Activated CD8-positive, alpha-beta memory T cell treated with anti-CD3 and anti-CD28 coated beads for 48 hours (primary cell): ENCODE data around the gene MICALL2.

ENCODE experiments used
- DNase-seq, 3 experiments: peaks; one replicate each; pipeline ENCODE4 v3.0.0-alpha.2; 2020; ENCODE audit warnings: low read depth in 2 of 3, low spot score in 2 of 3

The MICALL2 gene

GRCh38 chr7:1470901-1471300, 11.6 kb upstream of the MICALL2 start:
- DNase-seq: no peak

GRCh38 chr7:1468643-1469298, 9.5 kb upstream of the MICALL2 start:
- no peak for DNase-seq

GRCh38 chr7:1468203-1468602, 8.9 kb upstream of the MICALL2 start:
- no peak for DNase-seq

GRCh38 chr7:1466524-1467271, 7.4 kb upstream of the MICALL2 start:
- DNase-seq: no peak

DNA sequence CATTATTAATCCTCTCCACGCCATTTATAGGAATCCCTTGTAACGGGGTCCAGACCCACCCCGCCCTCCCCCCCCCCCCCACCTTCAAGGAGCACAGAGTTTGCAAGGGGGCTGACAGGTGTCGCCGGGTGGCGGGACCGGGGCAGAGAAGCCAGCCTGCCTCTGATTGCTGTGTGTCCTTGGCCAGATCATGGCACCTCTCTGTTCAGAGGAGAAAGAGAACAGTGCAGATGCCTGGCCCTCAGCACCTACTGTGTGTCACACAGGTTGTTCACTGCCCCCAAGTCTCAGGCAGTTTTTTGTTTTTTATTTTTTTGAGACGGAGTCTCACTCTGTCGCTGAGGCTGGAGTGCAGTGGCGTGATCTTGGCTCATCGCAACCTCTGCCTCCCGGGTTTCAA, 5.4 kb upstream of the MICALL2 start:
- DNase-seq: no peak

GRCh38 chr7:1463676-1464223, 4.5 kb upstream of the MICALL2 start:
- no peak for DNase-seq

DNA sequence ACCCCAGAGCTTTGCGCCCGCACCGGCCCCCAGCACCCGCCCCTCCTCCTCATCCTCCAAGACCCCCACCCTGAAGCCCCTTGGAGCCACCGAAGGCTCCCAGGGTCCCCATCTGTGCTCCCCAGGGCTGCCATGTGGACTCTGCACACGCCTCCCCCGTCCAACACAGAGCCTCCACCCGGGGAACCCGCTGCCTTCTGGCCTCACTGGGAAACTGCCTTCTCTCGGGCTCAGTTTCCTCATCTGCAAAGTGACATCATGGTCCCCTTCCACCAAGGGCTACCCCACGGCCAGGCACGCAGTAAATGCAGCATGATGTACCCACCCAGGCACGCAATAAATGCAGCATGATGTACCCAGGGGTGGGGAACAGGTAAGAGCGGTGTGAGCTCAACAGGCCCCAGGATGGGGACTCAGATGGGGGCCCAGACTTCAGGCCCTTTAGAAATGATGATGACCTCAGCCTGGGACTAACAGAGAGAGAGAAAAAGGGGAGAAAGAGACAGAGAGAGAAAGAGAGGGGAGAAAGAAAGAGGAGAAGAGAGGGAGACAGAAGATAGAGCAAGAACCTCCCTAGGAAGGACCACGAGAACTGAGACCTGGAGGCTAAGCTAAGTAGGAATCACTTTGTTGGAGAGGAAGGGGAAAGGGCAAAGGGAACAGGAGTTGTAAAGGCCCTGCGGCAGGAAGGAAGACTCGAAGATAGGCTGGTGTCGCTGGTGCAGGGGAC, 2.5 kb upstream of the MICALL2 start:
- DNase-seq: no peak

DNA sequence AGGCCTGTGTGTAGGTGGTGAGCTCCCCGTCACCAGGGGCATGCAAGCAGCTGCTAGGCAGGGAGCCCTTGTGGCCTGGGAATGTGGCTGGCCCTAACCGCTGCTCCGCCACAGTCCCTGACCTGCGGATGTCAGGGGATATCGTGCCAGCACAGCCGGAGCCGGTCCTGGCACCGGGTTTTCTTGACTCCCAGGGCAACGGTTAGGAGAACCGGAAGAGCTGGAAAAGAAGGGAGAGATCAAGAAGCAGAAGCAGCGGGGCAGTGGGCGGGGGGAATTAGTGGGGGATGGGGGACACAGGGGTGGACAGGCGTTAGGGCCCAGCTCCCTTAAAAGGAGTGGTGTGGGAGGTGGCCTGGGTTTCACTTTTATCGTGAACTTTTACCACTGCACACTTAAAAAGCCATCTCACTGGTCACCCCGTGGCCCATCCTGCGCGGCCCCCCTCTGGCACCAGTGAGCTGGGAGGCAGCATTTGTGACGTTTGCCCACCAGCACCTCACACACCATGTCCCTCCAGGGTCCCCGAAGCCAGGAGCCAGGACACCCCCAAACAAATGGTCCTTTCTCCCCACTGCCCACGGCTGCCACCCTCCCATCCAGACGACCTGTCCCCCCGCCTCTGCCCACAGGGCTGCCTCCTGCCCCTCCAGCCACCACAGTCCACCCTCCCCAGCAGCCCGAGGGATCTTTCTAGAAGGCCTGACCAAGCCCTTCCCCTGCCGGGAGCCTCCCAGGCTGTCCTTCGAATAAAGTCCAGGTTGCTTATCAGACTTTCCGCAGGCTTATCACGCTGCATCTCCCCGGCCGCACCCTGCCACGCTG, 1.8 kb upstream of the MICALL2 start:
- DNase-seq: no peak

DNA sequence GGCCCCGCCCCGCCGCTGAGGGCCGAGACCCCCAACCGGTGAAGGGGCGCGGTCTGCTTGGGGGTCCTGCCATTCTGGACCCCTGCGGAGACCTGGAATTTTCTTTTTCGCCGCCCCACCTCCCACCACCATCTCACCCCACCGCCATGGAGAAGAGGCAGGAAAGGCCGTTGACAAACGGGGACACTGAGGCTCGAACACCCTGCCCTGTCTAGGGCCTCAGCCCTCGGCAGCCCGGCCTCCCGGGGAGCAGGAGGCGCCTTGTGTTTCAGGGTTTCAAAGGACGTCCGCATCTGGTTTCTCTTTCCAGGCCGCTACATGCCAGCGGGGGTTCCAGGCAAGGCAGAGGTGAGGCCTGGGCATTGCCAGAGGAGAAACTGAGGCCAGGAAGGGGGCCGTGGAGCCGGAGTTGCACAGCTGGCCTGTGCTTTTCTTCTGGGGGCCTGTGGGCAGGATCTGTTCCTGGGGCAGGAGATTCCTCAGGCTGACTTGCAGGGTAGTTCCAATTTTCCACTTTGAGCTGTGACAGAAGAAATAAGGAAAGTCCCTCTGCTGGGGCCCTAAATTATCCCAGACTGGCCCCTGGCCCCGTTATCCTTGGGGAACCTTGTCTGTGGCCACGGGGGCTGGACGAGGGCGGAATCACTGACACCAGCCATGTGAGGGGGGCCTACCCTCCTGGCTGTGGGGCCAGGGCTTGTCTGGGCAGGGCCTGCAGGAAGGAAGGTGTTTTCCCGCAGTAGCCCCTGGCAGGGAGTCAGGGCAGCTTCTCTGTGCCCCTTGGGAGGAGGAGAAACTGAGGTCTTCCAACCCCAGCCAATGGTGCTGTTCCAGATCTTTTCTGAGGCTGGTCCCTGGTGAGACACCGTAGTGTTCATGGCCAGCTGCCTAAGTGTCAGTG, 900 bp upstream of the MICALL2 start:
- no peak for DNase-seq

DNA sequence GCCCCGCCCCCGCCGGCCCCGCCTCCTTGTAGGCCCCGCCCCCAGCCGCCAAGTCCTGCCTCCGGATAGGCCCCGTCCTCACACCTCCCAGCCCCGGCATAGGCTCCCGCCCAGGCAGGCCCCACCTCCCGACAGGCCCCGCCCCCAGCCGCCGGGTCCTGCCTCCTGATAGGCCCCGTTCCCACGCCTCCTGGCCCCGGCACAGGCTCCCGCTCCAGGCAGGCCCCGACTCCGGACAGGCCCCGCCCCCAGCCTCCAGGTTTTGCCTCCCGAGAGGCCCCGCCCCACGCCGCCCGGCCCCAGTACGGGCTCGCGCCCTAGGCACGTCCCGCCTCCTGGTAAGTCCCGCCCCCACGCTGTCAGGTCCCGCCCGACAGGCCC, 232 bp upstream of the MICALL2 start:
- peak; percentile 88 to 94 (median 90) for DNase-seq

DNA sequence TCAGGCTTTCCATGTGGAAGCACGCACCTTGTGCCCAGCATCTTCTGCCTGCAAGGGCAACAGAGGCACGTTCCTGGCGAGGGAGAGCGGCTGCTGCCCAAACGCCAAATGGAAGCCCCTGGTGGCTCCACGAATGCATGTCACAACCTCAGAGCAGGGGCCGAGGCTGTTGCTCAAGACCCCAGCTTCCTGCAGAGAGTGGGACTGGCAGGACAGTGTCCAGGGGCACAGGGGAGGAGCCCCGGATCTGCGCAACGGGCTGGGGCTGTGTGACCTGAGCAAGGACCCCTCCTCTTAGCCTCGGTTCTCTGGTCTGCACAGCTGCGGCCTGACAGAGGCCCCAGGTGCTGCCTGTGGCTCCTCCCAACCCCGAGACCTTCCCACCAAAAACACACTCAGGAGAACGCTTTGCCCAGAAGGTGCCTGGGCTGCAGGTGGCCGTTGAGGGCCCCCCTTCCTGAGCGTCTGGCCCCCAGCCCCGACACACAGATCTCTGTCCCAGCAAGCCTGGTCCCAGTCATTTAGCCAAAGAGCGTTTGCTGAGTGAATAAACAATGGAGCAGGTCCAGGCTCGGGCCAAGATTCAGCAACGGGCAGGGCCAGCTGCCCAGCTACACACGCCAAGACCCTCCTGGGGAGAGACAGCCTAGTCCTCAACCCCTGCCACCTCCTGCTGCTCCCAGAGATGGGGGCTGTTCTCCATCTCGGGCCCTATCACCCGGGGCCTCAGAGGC, 1.2 kb downstream of the MICALL2 start:
- no peak for DNase-seq

GRCh38 chr7:1457059-1457948, 2.0 kb downstream of the MICALL2 start:
- DNase-seq: no peak

GRCh38 chr7:1455955-1456354, 3.3 kb downstream of the MICALL2 start:
- DNase-seq: no peak

GRCh38 chr7:1455241-1455939, 3.9 kb downstream of the MICALL2 start:
- no peak for DNase-seq

GRCh38 chr7:1454542-1454941, 4.7 kb downstream of the MICALL2 start:
- DNase-seq: no peak

DNA sequence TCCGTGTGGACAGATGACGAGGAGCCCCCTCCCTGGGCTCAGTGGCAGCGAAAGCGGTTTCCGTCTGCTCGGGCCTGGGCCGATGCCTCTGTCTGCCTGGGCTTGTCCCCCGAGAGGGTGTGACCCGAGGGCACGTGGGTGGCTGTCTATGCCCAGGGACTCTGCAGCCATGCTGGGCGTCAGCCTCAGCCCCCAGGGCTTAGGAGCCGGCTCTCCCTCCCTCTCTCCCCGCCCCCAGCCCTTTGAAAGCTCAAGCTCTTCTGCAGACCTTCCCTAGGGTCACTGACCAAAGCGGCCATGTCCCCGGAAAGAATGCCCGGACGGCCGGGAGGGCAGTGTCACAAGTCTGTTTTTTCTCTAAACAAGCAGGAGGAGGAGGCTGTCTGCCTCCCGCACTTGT, 7.1 kb downstream of the MICALL2 start:
- no peak for DNase-seq

- no peak for DNase-seq
Measured at GRCh38 chr7:1450987-1451386, 8.3 kb downstream of the MICALL2 start.

DNA sequence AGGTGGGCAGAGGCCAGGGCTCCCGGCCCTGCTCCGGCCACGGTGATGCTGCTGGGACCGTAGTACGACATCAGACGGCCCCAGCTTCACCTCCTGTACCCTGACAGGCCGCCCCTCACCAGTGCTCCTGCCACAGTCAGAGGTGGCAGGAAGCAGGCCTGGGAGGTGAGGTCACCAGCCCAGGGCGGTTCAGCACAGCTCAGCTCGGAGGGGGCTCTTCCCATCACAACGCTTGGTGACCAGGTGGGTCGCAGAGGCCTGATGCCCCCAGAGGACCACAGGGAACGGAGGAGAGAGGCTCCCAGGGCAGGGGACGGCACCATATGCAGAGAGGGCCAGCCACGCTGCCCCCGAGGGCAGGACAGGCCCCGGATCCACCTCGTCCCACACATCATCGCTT, 8.8 kb downstream of the MICALL2 start:
- no peak for DNase-seq
